Kidney (tissue), 14 donors: ENCODE results near the gene LPXN. TPM values are rescaled to one million over a fixed set of nuclear protein-coding genes. Genes with fewer than 3 reads are reported as not detected.
A peak's percentile ranks its signal among the peaks of the same experiment; 100 is the strongest.

ENCODE experiments used
- DNase-seq, 5 donors: peaks; one replicate each; pipeline ENCODE4 v3.0.0-alpha.2; 2013 to 2020
- FAIRE-seq: peaks from 2 replicates; lab custom pipeline; 2012; peaks lifted over from hg19 to GRCh38; lab: Jason Lieb, UNC
- H3K27ac ChIP-seq, 2 donors: one replicate each; pipeline ENCODE4 v1.7.0; 2013; ENCODE audit warnings: low read depth in 2 of 2, low read length in 2 of 2, inconsistent platforms in 1 of 2
- H3K27me3 ChIP-seq: one replicate; pipeline ENCODE4 v1.7.1; 2013; ENCODE audit warnings: low read length, inconsistent platforms; ENCODE audit not compliant: control insufficient read depth, insufficient read depth
- H3K36me3 ChIP-seq, 3 donors: one replicate each; pipeline versions ENCODE4 v1.7.0 to v1.7.1; 2013; ENCODE audit warnings: low read length in 3 of 3, control low read depth in 1 of 3, inconsistent platforms in 1 of 3; ENCODE audit not compliant: insufficient read depth in 3 of 3, control insufficient read depth in 2 of 3
- H3K4me1 ChIP-seq, 3 donors: one replicate each; pipeline versions ENCODE4 v1.7.0 to v1.7.1; 2013; ENCODE audit warnings: low read length in 3 of 3, inconsistent platforms in 1 of 3, low read depth in 1 of 3; ENCODE audit not compliant: control insufficient read depth in 2 of 3, insufficient read depth in 2 of 3
- H3K4me3 ChIP-seq, 3 donors: one replicate each; pipeline versions ENCODE4 v1.7.0 to v1.8.1; 2013; ENCODE audit warnings: low read length in 3 of 3, control low read depth in 1 of 3, inconsistent platforms in 1 of 3
- H3K9ac ChIP-seq, 3 donors: one replicate each; pipeline versions ENCODE4 v1.7.0 to v1.7.1; 2013; ENCODE audit warnings: low read length in 3 of 3, control low read depth in 1 of 3, inconsistent platforms in 1 of 3
- H3K9me3 ChIP-seq, 3 donors: one replicate each; pipeline versions ENCODE4 v1.7.0 to v1.7.1; 2013; ENCODE audit warnings: low read length in 3 of 3, control low read depth in 1 of 3, inconsistent platforms in 1 of 3; ENCODE audit not compliant: control insufficient read depth in 2 of 3, insufficient read depth in 1 of 3
- intact Hi-C: fragments of 100-400 bp; cut with DNase I; formaldehyde crosslinking; loops from one replicate; pipeline ENCODE4 v1.11.1; 2022
- polyA plus RNA-seq: library from polyadenylated mRNA; stranded (reverse); fragments of 350-450 nt; fragmentation: Illumina TruSeq; extraction: RNeasy Lipid Tissue Mini Kit (QIAGEN cat#74804); gene quantifications from one replicate; pipeline ENCODE4 v1.2.3, GENCODE V29; 2014; ENCODE audit warnings: low read depth, low replicate concordance; ENCODE audit not compliant: insufficient read depth
- total RNA-seq: library from RNA; stranded (reverse); fragmentation: NEBNext Ultra II Directional; extraction: Animal tissue kit (Norgen Biotek cat#: 25700); gene quantifications from one replicate; pipeline ENCODE4 v1.2.1, GENCODE V29; 2021
- TF ChIP-seq, protein P1 (sequence below): IDR thresholded peaks from 3 replicates; pipeline ENCODE4 v1.5.1; 2012; ENCODE audit warnings: mild to moderate bottlenecking, moderate library complexity, borderline replicate concordance; ENCODE audit not compliant: insufficient read depth; ENCODE audit errors: extremely low read depth
- donor health status: control.
- donor health status: control.
- donor health status: control.
- donor health status: control.
- donor health status: control.
- donor health status: DM: yes; HTN: yes; CAD: no.
- donor health status: Normal renal cell carcinoma (clear cell type).

Gene LPXN
- total and polyA plus RNA-seq, 2 donors from 2014 or later: 8.0 to 16.8 TPM

GRCh38 chr11:58549644-58550043 is 26.0 kb downstream of the LPXN start:
- H3K36me3 ChIP-seq: peaks cover 4 to 50% (median 37%) of the 10 kb centered on the region in 3 donors

DNA sequence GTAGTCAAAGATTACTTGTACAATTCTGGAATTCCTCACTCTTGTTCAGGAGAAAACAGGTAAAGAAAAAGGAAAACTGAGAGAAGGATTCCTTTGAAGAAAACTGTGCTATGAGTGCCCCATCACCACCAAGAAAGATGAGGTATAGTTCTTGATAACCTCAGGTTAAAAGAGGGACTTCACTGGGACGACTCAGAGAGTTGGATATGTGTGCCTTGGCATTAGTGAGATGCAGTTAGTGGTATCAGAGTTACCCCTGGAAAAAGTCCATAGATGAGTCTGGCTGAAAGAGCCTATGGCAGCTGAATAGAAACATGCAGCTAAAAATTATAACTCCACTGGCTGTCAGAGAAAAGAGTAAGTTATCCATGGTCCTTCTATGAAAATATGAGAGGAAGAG is 28.8 kb downstream of the LPXN start:
- H3K9ac ChIP-seq: no peak overlapping the region
- H3K9me3 ChIP-seq: no peaks in the 10 kb centered on the region
- FAIRE-seq (no peak), DNase-seq (no peak)
- peaks cover 4 to 28% (median 25%) of the 10 kb centered on the region in 3 donors for H3K36me3 ChIP-seq
- H3K27ac ChIP-seq: no peak overlapping the region
- no peak overlapping the region for H3K4me3 ChIP-seq
- H3K27me3 ChIP-seq: no peaks in the 10 kb centered on the region
- intact Hi-C loops: no loop called here
- H3K4me1 ChIP-seq: no peaks in the 10 kb centered on the region
- TF ChIP-seq, protein P1, sequence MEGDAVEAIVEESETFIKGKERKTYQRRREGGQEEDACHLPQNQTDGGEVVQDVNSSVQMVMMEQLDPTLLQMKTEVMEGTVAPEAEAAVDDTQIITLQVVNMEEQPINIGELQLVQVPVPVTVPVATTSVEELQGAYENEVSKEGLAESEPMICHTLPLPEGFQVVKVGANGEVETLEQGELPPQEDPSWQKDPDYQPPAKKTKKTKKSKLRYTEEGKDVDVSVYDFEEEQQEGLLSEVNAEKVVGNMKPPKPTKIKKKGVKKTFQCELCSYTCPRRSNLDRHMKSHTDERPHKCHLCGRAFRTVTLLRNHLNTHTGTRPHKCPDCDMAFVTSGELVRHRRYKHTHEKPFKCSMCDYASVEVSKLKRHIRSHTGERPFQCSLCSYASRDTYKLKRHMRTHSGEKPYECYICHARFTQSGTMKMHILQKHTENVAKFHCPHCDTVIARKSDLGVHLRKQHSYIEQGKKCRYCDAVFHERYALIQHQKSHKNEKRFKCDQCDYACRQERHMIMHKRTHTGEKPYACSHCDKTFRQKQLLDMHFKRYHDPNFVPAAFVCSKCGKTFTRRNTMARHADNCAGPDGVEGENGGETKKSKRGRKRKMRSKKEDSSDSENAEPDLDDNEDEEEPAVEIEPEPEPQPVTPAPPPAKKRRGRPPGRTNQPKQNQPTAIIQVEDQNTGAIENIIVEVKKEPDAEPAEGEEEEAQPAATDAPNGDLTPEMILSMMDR: no peak

More at GRCh38 chr11:58549644-58550043, 26.0 kb downstream of the LPXN start:
- Histone ChIP-seq H3K4me1 (no peaks in the 10 kb centered on the region), H3K9ac (no peak overlapping the region), H3K27ac (no peak overlapping the region), H3K9me3 (no peaks in the 10 kb centered on the region), H3K4me3 (no peak overlapping the region), H3K27me3 (no peaks in the 10 kb centered on the region)
- intact Hi-C loops: no loop called here
- no peak for DNase-seq
- TF ChIP-seq, protein P1: no peak
- FAIRE-seq: no peak

GRCh38 chr11:58531865-58532341 is 43.8 kb downstream of the LPXN start:
- no peak for FAIRE-seq
- H3K9me3 ChIP-seq: no peaks in the 10 kb centered on the region
- no peak overlapping the region for H3K4me3 ChIP-seq
- peak in 1 of 5 donors; percentile 52 for DNase-seq
- peaks cover 0 to 13% (median 6%) of the 10 kb centered on the region in 3 donors for H3K36me3 ChIP-seq
- no peaks in the 10 kb centered on the region for H3K27me3 ChIP-seq
- TF ChIP-seq, protein P1: no peak
- intact Hi-C loops: no loop called here
- no peak overlapping the region for H3K27ac ChIP-seq
- H3K9ac ChIP-seq: no peak overlapping the region
- no peaks in the 10 kb centered on the region for H3K4me1 ChIP-seq

DNA sequence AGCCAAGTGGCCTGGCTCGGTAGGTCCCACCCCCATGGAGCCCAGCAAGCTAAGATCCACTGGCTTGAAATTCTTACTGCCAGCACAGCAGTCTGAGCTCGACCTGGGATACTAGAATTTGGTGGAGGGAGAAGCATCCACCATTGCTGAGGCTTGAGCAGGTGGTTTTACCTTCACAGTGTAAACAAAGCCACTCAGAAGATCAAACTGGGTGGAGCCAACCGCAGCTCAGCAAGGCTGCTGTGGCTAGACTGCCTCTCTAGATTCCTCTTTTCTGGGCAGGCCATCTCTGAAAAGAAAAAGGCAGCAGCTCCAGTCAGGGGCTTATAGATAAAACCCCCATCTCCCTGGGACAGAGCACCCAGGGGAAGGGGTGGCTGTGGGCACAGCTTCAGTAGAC is 45.4 kb downstream of the LPXN start:
- no peak overlapping the region for H3K27ac ChIP-seq
- no peaks in the 10 kb centered on the region for H3K27me3 ChIP-seq
- DNase-seq: peak in 1 of 5 donors; percentile 27
- H3K4me1 ChIP-seq: no peaks in the 10 kb centered on the region
- H3K9ac ChIP-seq: no peak overlapping the region
- FAIRE-seq: no peak
- peaks cover 0 to 16% (median 7%) of the 10 kb centered on the region in 3 donors for H3K36me3 ChIP-seq
- no peak overlapping the region for H3K4me3 ChIP-seq
- intact Hi-C loops: no loop called here
- H3K9me3 ChIP-seq: no peaks in the 10 kb centered on the region
- TF ChIP-seq, protein P1: no peak
